ENCODE results near the gene TMEFF2.

GRCh38 chr2:192208848-192209247 lies 14.1 kb upstream of the TMEFF2 start:
- TF ChIP-seq ZNF274 (IDR thresholded peaks at IDR 0.05; ENCODE audit: low read depth, low read length), result no peak
- no peak for TF ChIP-seq YY1 (IDR thresholded peaks at IDR 0.05; ENCODE audit: insufficient read depth, insufficient read length)
- TF ChIP-seq SUZ12 (IDR thresholded peaks at IDR 0.05; ENCODE audit: extremely low read depth, insufficient read depth, insufficient read length), result no peak

Data from NT2/D1 (cell line).